ENCODE results near the gene CBX4.

GRCh38 chr17:79802039-79802735 lies 37.1 kb downstream of the CBX4 start:
- TF ChIP-seq, protein P1, sequence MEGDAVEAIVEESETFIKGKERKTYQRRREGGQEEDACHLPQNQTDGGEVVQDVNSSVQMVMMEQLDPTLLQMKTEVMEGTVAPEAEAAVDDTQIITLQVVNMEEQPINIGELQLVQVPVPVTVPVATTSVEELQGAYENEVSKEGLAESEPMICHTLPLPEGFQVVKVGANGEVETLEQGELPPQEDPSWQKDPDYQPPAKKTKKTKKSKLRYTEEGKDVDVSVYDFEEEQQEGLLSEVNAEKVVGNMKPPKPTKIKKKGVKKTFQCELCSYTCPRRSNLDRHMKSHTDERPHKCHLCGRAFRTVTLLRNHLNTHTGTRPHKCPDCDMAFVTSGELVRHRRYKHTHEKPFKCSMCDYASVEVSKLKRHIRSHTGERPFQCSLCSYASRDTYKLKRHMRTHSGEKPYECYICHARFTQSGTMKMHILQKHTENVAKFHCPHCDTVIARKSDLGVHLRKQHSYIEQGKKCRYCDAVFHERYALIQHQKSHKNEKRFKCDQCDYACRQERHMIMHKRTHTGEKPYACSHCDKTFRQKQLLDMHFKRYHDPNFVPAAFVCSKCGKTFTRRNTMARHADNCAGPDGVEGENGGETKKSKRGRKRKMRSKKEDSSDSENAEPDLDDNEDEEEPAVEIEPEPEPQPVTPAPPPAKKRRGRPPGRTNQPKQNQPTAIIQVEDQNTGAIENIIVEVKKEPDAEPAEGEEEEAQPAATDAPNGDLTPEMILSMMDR (conservative IDR thresholded peaks at IDR 0.05; ENCODE audit: low read length) = no peak
- no peak; the same call in 1 of the 2 replicates for TF ChIP-seq EZH2phosphoT487 (IDR thresholded peaks at IDR 0.05; ENCODE audit: borderline replicate concordance, low read depth, low read length)

Measured in OCI-LY7 (cell line).